T-cell (primary cell): ENCODE results near the gene USHBP1. TPM values are rescaled to one million over a fixed set of nuclear protein-coding genes. Genes with fewer than 3 reads are reported as not detected.
A peak's percentile ranks its signal among the peaks of the same experiment; 100 is the strongest.
"Not testable (repeated sequence)": the region's sequence is repeated elsewhere in the genome, so short reads cannot be mapped to it uniquely, and the experiment has no call there.

Experiments used
- ATAC-seq, 4 experiments: fragments of 200-7000 bp in 3 of 4; fragments of 150-1000 bp in 1 of 4; cut with Tn5 transposase; replicated peaks in 1 of 4; 1 replicate in 3 of 4; 2 replicates in 1 of 4; pipeline ENCODE4 v1.10.0; 2021; ENCODE audit warnings: moderate library complexity in 3 of 4, mild to moderate bottlenecking in 2 of 4, moderate number of reproducible peaks in 1 of 4
- CTCF ChIA-PET, 2 donors: fragments of 300-600 bp; sonication (Branson Sonifier 250); formaldehyde crosslinking; loops; one replicate each; lab custom pipeline; 2022; ENCODE audit warnings: antibody characterized with exemption in 2 of 2; lab: Charles Lee
- POLR2A ChIA-PET, 2 donors: fragments of 300-600 bp; sonication (Branson Sonifier 250); formaldehyde crosslinking; loops; one replicate each; lab custom pipeline; 2022; ENCODE audit warnings: antibody characterized with exemption in 2 of 2; lab: Charles Lee
- DNase-seq, 35 experiments: peaks; one replicate each; pipeline versions ENCODE4 v3.0.0 to v3.0.0-alpha.2; 2013 to 2023
- H3K27ac ChIP-seq: one replicate; pipeline ENCODE4 v1.5.1; 2013; ENCODE audit warnings: low read length
- H3K27me3 ChIP-seq, 2 experiments: replicated peaks in 1 of 2; 1 replicate in 1 of 2; 2 replicates in 1 of 2; pipeline versions ENCODE4 v1.6.1 to v1.7.0; 2013; ENCODE audit warnings: low read length in 1 of 2, mixed read lengths in 1 of 2; ENCODE audit not compliant: control insufficient read depth in 2 of 2, insufficient read depth in 2 of 2; ENCODE audit errors: extremely low read depth in 1 of 2
- H3K36me3 ChIP-seq, 2 donors: 1 replicate in 1 of 2; 2 replicates in 1 of 2; pipeline versions ENCODE4 v1.6.1 to v1.7.0; 2013; ENCODE audit warnings: low read length in 1 of 2; ENCODE audit not compliant: control insufficient read depth in 2 of 2, insufficient read depth in 1 of 2; ENCODE audit errors: extremely low read depth in 1 of 2
- H3K4me1 ChIP-seq, 2 experiments: 1 replicate in 1 of 2; 2 replicates in 1 of 2; pipeline versions ENCODE4 v1.6.1 to v1.7.0; 2013; ENCODE audit warnings: low read length in 2 of 2, mixed read lengths in 1 of 2; ENCODE audit not compliant: insufficient read depth in 2 of 2, control insufficient read depth in 1 of 2; ENCODE audit errors: extremely low read depth in 1 of 2
- H3K4me3 ChIP-seq, 2 donors: 1 replicate in 1 of 2; 2 replicates in 1 of 2; pipeline versions ENCODE4 v1.5.1 to v1.7.0; 2013; ENCODE audit warnings: mild to moderate bottlenecking in 2 of 2, low read length in 1 of 2, moderate library complexity in 1 of 2; ENCODE audit not compliant: control insufficient read depth in 1 of 2; ENCODE audit errors: extremely low read depth in 1 of 2
- H3K9me3 ChIP-seq: 2 replicates; pipeline ENCODE4 v1.7.0; 2013
- H3K27ac Mint-ChIP-seq, 2 donors: one replicate each; pipeline ENCODE4 v1.8.0; 2020 to 2021; ENCODE audit warnings: mild to moderate bottlenecking in 2 of 2, mixed read lengths in 2 of 2
- H3K27me3 Mint-ChIP-seq, 2 donors: one replicate each; pipeline ENCODE4 v1.8.0; 2021 to 2022; ENCODE audit warnings: mixed read lengths in 2 of 2
- H3K36me3 Mint-ChIP-seq: one replicate; pipeline ENCODE4 v1.8.0; 2021; ENCODE audit warnings: mixed read lengths
- H3K4me1 Mint-ChIP-seq, 3 donors: one replicate each; pipeline ENCODE4 v1.8.0; 2020 to 2022; ENCODE audit warnings: mixed read lengths in 3 of 3, mild to moderate bottlenecking in 1 of 3
- H3K4me3 Mint-ChIP-seq, 3 donors: one replicate each; pipeline ENCODE4 v1.8.0; 2020 to 2022; ENCODE audit warnings: mild to moderate bottlenecking in 3 of 3, mixed read lengths in 3 of 3, moderate library complexity in 3 of 3
- H3K9me3 Mint-ChIP-seq, 3 donors: one replicate each; pipeline ENCODE4 v1.8.0; 2020 to 2022; ENCODE audit warnings: mixed read lengths in 3 of 3
- WGBS: methylation state at CpG from one replicate; pipeline ENCODE4 v1.1.5; 2013; ENCODE audit warnings: missing lambda C conversion rate; ENCODE audit not compliant: insufficient coverage; 5-methylcytosine and 5-hydroxymethylcytosine counted together
- total RNA-seq, 35 experiments: library from RNA in 6 of 35; stranded (reverse) in 6 of 35; fragments of 120-200 nt in 1 of 35; gene quantifications; one replicate each; pipeline versions ENCODE4 v1.2.1 to v1.2.4 and lab custom pipeline; 2013 to 2026

The USHBP1 gene
- total RNA-seq, 5 donors from 2014 or later (not counting 1 experiment from before 2014, with no cell fraction given): 0.10 to 0.61 (median 0.38) TPM; not detected in 1

DNA sequence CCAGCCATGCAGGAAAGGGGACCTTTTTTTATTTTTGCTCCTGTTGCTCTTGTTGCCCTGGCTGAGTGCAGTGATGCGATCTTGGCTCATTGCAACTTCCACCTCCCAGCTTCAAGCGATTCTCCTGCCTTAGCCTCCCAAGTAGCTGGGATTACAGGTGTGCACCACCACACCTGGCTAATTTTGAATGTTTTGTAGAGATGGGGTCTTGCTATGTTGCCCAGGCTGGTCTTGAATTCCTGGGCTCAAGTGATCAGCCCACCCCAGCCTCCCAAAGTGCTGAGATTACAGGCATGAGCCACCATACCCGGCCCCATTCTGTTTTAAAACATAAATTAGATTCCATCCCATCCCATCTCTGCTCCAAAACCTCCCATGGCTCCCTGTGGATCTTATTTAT is 10.3 kb upstream of the USHBP1 start:
- DNase-seq, H3K27me3 ChIP-seq, H3K4me3 Mint-ChIP-seq, H3K4me1 Mint-ChIP-seq, H3K9me3 Mint-ChIP-seq, H3K4me1 ChIP-seq, ATAC-seq, H3K4me3 ChIP-seq, H3K9me3 ChIP-seq, H3K27ac Mint-ChIP-seq, CTCF ChIA-PET, H3K27ac ChIP-seq, H3K27me3 Mint-ChIP-seq, POLR2A ChIA-PET: not testable (repeated sequence)
- peaks cover 25% of the 10 kb centered on the region for H3K36me3 Mint-ChIP-seq
- H3K36me3 ChIP-seq: peaks cover 12 to 70% of the 10 kb centered on the region in 2 donors
- WGBS: no CpG with 5 or more reads among the region's 3 CpGs

DNA sequence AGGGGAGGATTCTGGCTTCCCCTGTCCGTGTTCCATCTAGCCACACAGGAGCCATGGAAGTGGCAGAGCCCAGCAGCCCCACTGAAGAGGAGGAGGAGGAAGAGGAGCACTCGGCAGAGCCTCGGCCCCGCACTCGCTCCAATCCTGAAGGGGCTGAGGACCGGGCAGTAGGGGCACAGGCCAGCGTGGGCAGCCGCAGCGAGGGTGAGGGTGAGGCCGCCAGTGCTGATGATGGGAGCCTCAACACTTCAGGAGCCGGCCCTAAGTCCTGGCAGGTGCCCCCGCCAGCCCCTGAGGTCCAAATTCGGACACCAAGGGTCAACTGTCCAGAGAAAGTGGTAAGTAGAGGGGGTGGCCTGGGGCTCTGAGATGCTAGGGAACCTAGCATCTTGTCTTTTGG is 4.2 kb upstream of the USHBP1 start:
- Mint-ChIP-seq H3K4me3 (peak overlapping the region; percentile 50 to 80 (median 61)), H3K9me3 (no peaks in the 10 kb centered on the region), H3K27ac (no peak overlapping the region), H3K36me3 (peaks cover 10% of the 10 kb centered on the region), H3K27me3 (no peaks in the 10 kb centered on the region), H3K4me1 (peaks cover 23 to 30% (median 25%) of the 10 kb centered on the region in 3 donors)
- H3K27me3 ChIP-seq: no peaks in the 10 kb centered on the region
- CTCF ChIA-PET: no interaction called here
- POLR2A ChIA-PET: no interaction called here
- H3K4me3 ChIP-seq: no peak overlapping the region
- H3K9me3 ChIP-seq: no peaks in the 10 kb centered on the region
- no peak overlapping the region for H3K27ac ChIP-seq
- H3K4me1 ChIP-seq: peaks cover 15 to 31% of the 10 kb centered on the region in 2 experiments
- 95% methylated on average over 12 of the region's 13 CpGs for WGBS
- H3K36me3 ChIP-seq: peaks cover 3 to 32% of the 10 kb centered on the region in 2 donors
- ATAC-seq (no peak), DNase-seq (no peak)

DNA sequence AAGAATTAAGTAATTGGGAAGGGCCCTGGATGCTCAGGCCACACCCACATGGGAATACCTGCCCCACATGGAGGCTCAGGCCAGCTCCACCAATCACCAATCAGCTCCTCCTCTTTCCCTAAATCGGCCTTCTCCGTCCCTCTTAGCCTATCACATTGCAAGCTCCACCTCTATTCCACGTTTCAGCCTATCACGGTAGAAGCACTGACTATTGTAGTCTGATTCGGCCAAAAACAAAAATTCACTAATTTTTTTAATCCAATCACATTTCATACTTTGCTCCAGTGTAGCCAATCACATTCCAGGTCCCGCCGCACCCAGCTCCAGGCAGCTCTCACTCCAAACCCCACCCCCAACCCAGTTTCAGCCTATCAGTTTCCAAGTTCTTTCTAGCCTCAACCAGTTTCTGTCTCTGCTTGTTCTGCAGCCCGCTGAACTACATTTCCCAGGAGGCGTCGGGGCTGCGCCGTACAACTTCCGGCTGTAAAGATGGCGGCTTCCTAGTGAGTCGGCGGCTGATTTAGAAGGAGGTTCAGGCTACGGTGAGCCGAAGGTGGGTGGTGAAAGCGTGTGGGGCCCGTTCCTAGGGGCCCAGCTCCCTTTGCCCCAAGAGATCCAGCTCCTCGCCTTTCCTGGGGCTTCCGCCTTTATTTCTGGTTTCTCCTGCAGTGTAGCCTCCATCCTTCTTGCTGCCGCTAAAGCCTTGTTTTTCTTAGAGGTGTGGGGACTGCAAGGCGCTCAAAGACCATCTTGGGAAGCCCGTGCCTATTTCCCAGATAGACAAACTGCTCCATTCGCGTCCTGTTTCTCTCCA is 2.6 kb upstream of the USHBP1 start, which contains the start of gene BABAM1:
BABAM1 (plus strand) TSS at position 469 of the 814 bp plus-strand sequence. CDS start 1,364 bp downstream, outside the sequence.
- no peaks in the 10 kb centered on the region for H3K27me3 Mint-ChIP-seq

DNA sequence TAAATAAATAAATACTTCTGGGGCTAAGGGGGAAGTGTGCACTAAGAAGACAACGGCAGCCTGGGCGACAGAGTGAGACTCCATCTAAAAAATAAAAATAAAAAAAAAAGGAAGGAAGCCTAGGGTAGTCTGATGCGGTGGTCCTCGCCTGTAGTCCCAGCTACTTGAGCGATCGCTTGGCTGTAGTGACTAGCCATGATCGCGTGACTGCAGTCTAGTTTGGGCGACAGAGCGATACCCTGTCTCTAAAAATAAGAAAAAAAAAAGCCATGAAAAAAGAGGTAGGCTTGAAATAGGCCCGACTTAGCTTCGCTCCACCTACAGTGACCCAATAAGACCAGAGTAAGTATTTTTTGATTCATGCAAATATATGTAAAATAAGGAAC is 2.0 kb upstream of the USHBP1 start:
- H3K4me3 Mint-ChIP-seq: peak overlapping the region; percentile 80 to 89 (median 85)
- 35% methylated on average over 7 of the region's 12 CpGs for WGBS
- peak overlapping the region; percentile 62 to 90 for H3K27ac Mint-ChIP-seq
- peaks cover 23 to 30% (median 25%) of the 10 kb centered on the region in 3 donors for H3K4me1 Mint-ChIP-seq
- H3K36me3 ChIP-seq: peaks cover 0 to 20% of the 10 kb centered on the region in 2 donors
- ChIA-PET CTCF (interaction anchor here (0.5 to 2.1 kb wide), 15 partner anchors 9 to 593 kb away, joined by 3 to 20 read pairs (median 4); partner anchors contain the start of genes ANKLE1 (in 1 of the 2), DDA1 (in 1 of the 2), MVB12A (in 1 of the 2) and OCEL1 (in 1 of the 2)), POLR2A (interaction anchor here (0.6 to 1.1 kb wide), 10 partner anchors 8 to 1293 kb away, joined by 3 to 7 read pairs (median 4); partner anchors contain the start of genes DDA1 (in 1 of the 2), HAUS8 (in 1 of the 2), MRPL34 (in 1 of the 2) and MVB12A (in 1 of the 2))
- peaks cover 8% of the 10 kb centered on the region for H3K36me3 Mint-ChIP-seq
- H3K27ac ChIP-seq: peak overlapping the region; percentile 59
- ATAC-seq: no peak
- H3K4me1 ChIP-seq: peaks cover 15 to 31% of the 10 kb centered on the region in 2 experiments
- H3K27me3 ChIP-seq: no peaks in the 10 kb centered on the region
- no peak for DNase-seq
- no peaks in the 10 kb centered on the region for H3K27me3 Mint-ChIP-seq
- no peaks in the 10 kb centered on the region for H3K9me3 Mint-ChIP-seq
- peak overlapping the region in 1 of 2 donors; percentile 23 for H3K4me3 ChIP-seq
- no peaks in the 10 kb centered on the region for H3K9me3 ChIP-seq

More for the DNA sequence above, 2.6 kb upstream of the USHBP1 start, which contains the start of gene BABAM1:
- DNase-seq (peak; percentile 80 to 99 (median 96)), ATAC-seq (peak; percentile 92 to 97 (median 96))
- peak within 1 kb of the TSS; percentile 80 to 89 (median 85) for H3K4me3 Mint-ChIP-seq
- Histone ChIP-seq H3K27me3 (no peaks in the 10 kb centered on the region), H3K36me3 (peaks cover 3 to 26% of the 10 kb centered on the region in 2 donors), H3K4me3 (peak within 1 kb of the TSS; percentile 67 to 96), H3K27ac (peak within 1 kb of the TSS; percentile 59), H3K4me1 (peaks cover 15 to 31% of the 10 kb centered on the region in 2 experiments), H3K9me3 (no peaks in the 10 kb centered on the region)
- H3K27ac Mint-ChIP-seq: peak within 1 kb of the TSS; percentile 62 to 90
- peaks cover 23 to 30% (median 25%) of the 10 kb centered on the region in 3 donors for H3K4me1 Mint-ChIP-seq
- WGBS: 0% methylated on average over 14 of the region's 27 CpGs
- ChIA-PET CTCF (interaction anchor here (0.5 to 2.1 kb wide), 17 partner anchors 10 to 592 kb away, joined by 3 to 20 read pairs (median 3); partner anchors contain the start of genes ANKLE1 (in 1 of the 2), DDA1 (in 1 of the 2), MVB12A (in 1 of the 2) and OCEL1 (in 1 of the 2)), POLR2A (interaction anchor here (0.6 to 1.1 kb wide), 8 partner anchors 8 to 192 kb away, joined by 3 to 7 read pairs (median 4); partner anchors contain the start of genes DDA1 (in 1 of the 2), HAUS8 (in 1 of the 2), MRPL34 (in 1 of the 2) and MVB12A (in 1 of the 2))
- no peaks in the 10 kb centered on the region for H3K9me3 Mint-ChIP-seq
- H3K36me3 Mint-ChIP-seq: peaks cover 9% of the 10 kb centered on the region

DNA sequence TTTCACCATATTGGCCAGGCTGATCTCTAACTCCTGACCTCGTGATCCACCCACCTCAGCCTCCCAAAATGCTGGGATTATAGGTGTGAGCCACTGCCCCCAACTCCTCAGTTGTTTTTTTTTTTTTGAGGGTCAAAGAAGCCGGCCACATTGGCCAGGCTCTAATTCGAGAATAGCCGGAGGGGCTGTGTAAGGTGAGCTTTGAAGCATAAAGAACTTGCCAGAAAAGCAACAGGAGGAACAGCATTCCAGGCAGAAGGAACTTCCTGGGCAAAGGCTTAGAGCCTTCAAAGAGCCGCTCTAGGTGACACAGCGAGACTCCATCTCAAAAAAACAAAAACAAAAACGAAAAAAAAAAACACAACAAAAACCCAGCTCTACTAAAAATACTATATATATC is 1.5 kb upstream of the USHBP1 start:
- ATAC-seq (no peak), DNase-seq (no peak)
- CTCF ChIA-PET: interaction anchor here in 1 of 2 donors (0.7 to 2.1 kb wide), 5 partner anchors 27 to 544 kb away, joined by 3 to 20 read pairs (median 4); partner anchors contain the start of genes DDA1 and OCEL1
- H3K9me3 ChIP-seq: no peaks in the 10 kb centered on the region
- peaks cover 4% of the 10 kb centered on the region for H3K36me3 Mint-ChIP-seq
- peaks cover 15 to 33% of the 10 kb centered on the region in 2 experiments for H3K4me1 ChIP-seq
- H3K27me3 ChIP-seq: no peaks in the 10 kb centered on the region
- no peak overlapping the region for H3K27ac ChIP-seq
- no CpG with 5 or more reads among the region's 7 CpGs for WGBS
- H3K36me3 ChIP-seq: peaks cover 0 to 15% of the 10 kb centered on the region in 2 donors
- POLR2A ChIA-PET: interaction anchor here in 1 of 2 donors (0.6 kb wide), 2 partner anchors 15 to 1294 kb away, joined by 3 to 5 read pairs; no protein-coding TSS in a partner anchor
- H3K27ac Mint-ChIP-seq: no peak overlapping the region
- H3K4me3 Mint-ChIP-seq: no peak overlapping the region
- peaks cover 23 to 31% (median 26%) of the 10 kb centered on the region in 3 donors for H3K4me1 Mint-ChIP-seq
- H3K9me3 Mint-ChIP-seq: no peaks in the 10 kb centered on the region
- no peaks in the 10 kb centered on the region for H3K27me3 Mint-ChIP-seq
- no peak overlapping the region for H3K4me3 ChIP-seq
